ENCODE measurements around the gene FNDC3B. TPM values are rescaled to one million over a fixed set of nuclear protein-coding genes. Genes with fewer than 3 reads are reported as not detected.

Gene FNDC3B
- total and polyA plus RNA-seq, 9 of the 15 experiments (the other 6 are each of a cell fraction or from before 2014, with no cell fraction given), result 7.0 to 35.8 (median 16.2) TPM

GRCh38 chr3:172411478-172411947, 372.1 kb downstream of the FNDC3B start:
- Histone ChIP-seq H3K4me1 (replicated peaks in 1 of 2; ENCODE audit: control insufficient read depth in 2 of 2, insufficient read depth in 2 of 2, low read length in 2 of 2) (peaks cover 0 to 8% of the 10 kb centered on the region in 2 experiments; a peak in 1 of 5 replicates), H4K20me1 (replicated peaks; ENCODE audit: control insufficient read depth, insufficient read depth, low read length) (no peaks in the 10 kb centered on the region), H3K9me3 (replicated peaks; ENCODE audit: control insufficient read depth, insufficient read depth, low read depth, low read length) (no peaks in the 10 kb centered on the region), H2AFZ (ENCODE audit: low read depth, low read length) (no peak overlapping the region), H3K27ac (ENCODE audit: extremely low read depth, low read depth, low read length) (no peak overlapping the region), H3K27me3 (ENCODE audit: control insufficient read depth in 2 of 2, insufficient read depth in 2 of 2, low read length in 2 of 2) (peaks cover 8 to 17% of the 10 kb centered on the region in 2 experiments; a peak in 4 of 5 replicates), H3K9me1 (ENCODE audit: control insufficient read depth, insufficient read depth, low read length) (no peaks in the 10 kb centered on the region), H3K4me3 (no peak overlapping the region), H3K36me3 (ENCODE audit: control insufficient read depth, insufficient read depth, low read length) (no peaks in the 10 kb centered on the region), H3K79me2 (ENCODE audit: control insufficient read depth, insufficient read depth, low read length) (no peaks in the 10 kb centered on the region), H3K9ac (ENCODE audit: insufficient read depth in 1 of 2, low read depth in 2 of 2, low read length in 2 of 2) (no peak overlapping the region), H3K4me2 (ENCODE audit: insufficient read depth, low read length) (no peak overlapping the region)
- in situ Hi-C loops (cut with MboI), result no loop called here
- ATAC-seq (no peak), DNase-seq (ENCODE audit: extremely low read depth in 1 of 4, low spot score in 3 of 4) (no peak), FAIRE-seq (no peak)
- ChIA-PET CTCF (ENCODE audit: low intra/inter-chr PET ratio) (no interaction called here), POLR2A (interaction anchor here (0.6 kb wide), 1 partner anchor 18 kb away, joined by 3 read pairs; no protein-coding TSS in a partner anchor)
- BruUV-seq (replicated peaks), result no TSS peak
- WGBS (ENCODE audit: insufficient coverage, low coverage, missing lambda C conversion rate), result 9% methylated on average over 6 of the region's 6 CpGs
- intact Hi-C loops (cut with micrococcal nuclease), result loop anchor here (5.0 kb wide), 1 partner anchor 186 kb away; no protein-coding TSS in a partner anchor
- TF ChIP-seq HSF4 (CRISPR knock-in tag; IDR thresholded peaks at IDR 0.05; ENCODE audit: borderline replicate concordance) (no peak), ZC3H8 (IDR thresholded peaks at IDR 0.05) (no peak), ZNF699 (CRISPR knock-in tag; IDR thresholded peaks at IDR 0.05; ENCODE audit: insufficient replicate concordance) (no peak), SOX6 (IDR thresholded peaks at IDR 0.05) (no peak)
- TF ChIP-seq, protein P1, sequence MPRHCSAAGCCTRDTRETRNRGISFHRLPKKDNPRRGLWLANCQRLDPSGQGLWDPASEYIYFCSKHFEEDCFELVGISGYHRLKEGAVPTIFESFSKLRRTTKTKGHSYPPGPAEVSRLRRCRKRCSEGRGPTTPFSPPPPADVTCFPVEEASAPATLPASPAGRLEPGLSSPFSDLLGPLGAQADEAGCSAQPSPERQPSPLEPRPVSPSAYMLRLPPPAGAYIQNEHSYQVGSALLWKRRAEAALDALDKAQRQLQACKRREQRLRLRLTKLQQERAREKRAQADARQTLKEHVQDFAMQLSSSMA (CRISPR knock-in tag; IDR thresholded peaks at IDR 0.05), result no peak
- TF ChIP-seq, protein P2, sequence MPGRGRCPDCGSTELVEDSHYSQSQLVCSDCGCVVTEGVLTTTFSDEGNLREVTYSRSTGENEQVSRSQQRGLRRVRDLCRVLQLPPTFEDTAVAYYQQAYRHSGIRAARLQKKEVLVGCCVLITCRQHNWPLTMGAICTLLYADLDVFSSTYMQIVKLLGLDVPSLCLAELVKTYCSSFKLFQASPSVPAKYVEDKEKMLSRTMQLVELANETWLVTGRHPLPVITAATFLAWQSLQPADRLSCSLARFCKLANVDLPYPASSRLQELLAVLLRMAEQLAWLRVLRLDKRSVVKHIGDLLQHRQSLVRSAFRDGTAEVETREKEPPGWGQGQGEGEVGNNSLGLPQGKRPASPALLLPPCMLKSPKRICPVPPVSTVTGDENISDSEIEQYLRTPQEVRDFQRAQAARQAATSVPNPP (IDR thresholded peaks at IDR 0.05; ENCODE audit: borderline replicate concordance, insufficient read depth, insufficient read length), result no peak
